ENCODE results near the gene SIRT3.

The SIRT3 gene

GRCh38 chr11:213111-213510 lies 23.0 kb downstream of the SIRT3 start:
- no peak for DNase-seq

GRCh38 chr11:212150-213100 lies 23.7 kb downstream of the SIRT3 start:
- DNase-seq, result no peak

- no peak for DNase-seq
Measured at GRCh38 chr11:211741-212140, 24.4 kb downstream of the SIRT3 start.

GRCh38 chr11:211295-211694 lies 24.8 kb downstream of the SIRT3 start:
- DNase-seq, result no peak

DNA sequence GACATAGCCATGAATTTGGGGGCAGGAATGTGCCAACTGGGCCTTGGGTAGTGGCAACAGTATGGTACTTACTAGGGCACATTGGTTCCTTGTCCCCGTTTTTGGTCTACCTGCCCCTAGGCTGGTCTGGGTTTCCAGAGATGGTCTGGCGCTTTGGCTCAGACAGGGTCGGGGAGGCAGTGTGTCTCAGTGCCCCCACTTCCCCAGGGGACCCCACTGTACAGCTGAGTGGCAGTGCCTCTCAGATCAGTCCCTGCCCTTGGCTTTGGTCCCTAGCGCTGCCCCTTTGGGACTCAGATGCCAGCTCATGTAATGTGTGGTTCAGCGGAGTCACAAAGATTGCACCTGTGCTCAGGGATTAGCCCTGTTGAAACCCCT lies 25.4 kb downstream of the SIRT3 start:
- no peak for DNase-seq

GRCh38 chr11:210122-210802 lies 25.9 kb downstream of the SIRT3 start:
- no peak for DNase-seq

- no peak for DNase-seq
Measured at GRCh38 chr11:209275-210121, 26.6 kb downstream of the SIRT3 start.

DNA sequence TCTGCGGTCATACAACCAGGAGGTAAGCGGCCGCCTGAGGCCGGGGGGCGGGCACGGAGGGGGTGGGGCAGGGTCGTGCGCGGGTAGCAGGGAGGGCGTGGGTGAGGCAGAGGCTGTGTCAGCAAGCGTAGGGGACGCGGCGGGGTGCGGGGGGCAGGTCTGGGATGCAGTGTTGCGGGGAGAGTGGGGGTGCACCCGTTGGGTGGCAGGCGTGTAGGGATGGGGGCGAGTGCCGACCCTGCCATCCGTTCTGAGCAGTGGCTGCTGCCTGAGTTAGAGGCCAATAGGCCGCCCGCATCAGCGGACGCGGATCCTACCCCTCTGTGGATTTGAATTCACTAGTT lies 27.3 kb downstream of the SIRT3 start:
- DNase-seq, result no peak

- DNase-seq, result peak; percentile 84
Measured at GRCh38 chr11:208181-208916, 27.8 kb downstream of the SIRT3 start.

GRCh38 chr11:207863-208180 lies 28.3 kb downstream of the SIRT3 start:
- no peak for DNase-seq

- peak; percentile 98 for DNase-seq
Measured at GRCh38 chr11:207208-207862, 28.8 kb downstream of the SIRT3 start, which contains the start of the genes BET1L and RIC8A. Gene BET1L, minus strand, starts transcription at chr11:207399. Its CDS starts 78 bp downstream, at chr11:207321. Gene RIC8A, plus strand, starts transcription at chr11:207708. Its CDS starts 1,147 bp downstream, at chr11:208855.

DNA sequence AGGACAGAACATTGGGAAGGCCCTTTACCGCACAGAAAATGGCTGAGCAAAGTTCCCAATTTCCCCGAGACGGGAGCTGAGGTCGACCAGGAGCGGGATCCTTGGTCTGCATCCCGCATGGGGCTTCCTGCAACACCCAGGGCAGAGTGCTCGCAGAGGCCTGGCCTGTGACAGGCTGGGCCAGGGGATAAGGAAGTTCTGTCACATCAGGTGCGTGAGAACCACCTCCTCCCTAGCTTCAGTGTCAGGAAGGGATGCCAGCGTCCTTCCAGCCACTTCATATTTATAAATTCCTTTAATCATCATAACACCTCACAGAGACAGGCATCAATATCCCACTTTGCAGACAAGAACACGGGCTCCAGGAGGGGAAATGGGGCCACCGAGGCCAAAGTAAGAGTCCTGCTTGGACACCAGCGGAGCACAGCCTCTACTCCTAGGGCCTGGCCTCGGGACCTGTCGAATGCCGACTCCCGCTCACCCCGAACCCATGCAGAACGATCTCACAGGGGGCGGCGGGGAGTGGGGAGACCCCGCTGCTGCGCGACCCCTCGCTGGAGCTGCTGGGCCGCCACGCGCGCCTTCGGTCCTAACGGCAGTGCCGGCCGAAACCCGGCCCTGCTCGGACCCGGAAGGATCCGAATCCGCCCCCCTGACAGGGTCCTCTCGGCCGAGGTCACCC lies 29.5 kb downstream of the SIRT3 start:
- no peak for DNase-seq

GRCh38 chr11:206002-206384 lies 30.1 kb downstream of the SIRT3 start:
- no peak for DNase-seq

DNA sequence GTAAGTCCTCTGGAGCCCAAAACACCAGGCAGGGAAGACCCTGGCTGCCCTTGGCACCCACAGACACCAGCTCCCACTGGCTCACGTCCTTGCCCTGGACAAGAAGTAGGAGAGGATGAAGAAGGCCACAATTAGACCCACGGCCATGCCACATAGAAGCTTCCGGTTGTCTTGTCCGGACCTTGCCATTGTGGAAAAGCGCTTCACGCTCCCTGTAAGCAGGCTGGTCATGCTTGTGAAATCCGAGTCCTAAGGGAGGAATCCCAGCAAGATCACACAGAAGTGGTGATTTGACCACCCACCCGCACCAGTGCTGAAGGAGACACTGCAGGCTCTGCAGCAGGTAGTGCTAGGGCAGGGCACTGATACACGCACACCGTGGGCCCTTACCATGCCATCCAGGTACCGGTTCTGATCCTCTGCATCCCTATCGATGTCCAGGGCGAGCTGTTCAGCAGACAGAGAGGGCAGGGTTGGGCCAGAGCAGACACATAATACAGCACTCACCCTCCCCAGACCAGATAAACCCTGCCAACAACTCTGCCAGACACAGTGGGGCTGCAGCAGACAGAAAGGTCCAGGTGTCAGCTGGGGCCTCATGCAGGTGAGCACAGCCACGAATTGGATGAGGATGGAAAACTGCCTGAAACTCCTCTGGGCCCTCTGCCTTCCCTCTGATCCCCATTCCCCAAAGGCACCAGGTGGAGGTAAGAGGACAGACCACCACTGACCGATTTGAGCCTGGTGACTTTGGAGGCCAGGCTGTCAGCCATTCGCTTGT lies 30.7 kb downstream of the SIRT3 start:
- DNase-seq, result no peak

DNA sequence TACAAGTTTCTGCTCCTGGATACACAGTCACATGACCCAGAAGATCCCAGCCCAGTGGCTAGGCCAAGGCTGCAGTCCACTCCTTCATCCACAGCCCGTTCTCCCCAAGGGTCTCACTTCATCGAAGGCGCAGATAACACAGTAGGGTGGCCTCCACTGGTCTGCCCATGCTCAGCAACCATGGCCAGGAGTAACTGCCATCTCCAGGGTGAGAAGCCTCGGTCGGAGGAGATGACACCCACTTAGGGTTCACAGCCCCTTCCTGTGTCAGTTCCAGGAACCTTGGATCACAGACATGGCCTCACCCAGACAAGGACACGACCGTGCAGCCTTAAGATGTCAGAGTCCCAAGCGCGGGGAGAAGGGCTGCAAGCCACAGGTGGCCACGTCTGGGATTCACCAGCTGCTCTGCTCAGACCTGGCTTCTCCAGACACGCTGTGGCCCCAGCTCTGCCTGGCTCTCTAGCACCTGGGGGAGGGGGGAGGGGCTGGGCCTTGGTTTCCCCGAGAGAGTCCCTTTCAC lies 31.5 kb downstream of the SIRT3 start:
- no peak for DNase-seq

DNA sequence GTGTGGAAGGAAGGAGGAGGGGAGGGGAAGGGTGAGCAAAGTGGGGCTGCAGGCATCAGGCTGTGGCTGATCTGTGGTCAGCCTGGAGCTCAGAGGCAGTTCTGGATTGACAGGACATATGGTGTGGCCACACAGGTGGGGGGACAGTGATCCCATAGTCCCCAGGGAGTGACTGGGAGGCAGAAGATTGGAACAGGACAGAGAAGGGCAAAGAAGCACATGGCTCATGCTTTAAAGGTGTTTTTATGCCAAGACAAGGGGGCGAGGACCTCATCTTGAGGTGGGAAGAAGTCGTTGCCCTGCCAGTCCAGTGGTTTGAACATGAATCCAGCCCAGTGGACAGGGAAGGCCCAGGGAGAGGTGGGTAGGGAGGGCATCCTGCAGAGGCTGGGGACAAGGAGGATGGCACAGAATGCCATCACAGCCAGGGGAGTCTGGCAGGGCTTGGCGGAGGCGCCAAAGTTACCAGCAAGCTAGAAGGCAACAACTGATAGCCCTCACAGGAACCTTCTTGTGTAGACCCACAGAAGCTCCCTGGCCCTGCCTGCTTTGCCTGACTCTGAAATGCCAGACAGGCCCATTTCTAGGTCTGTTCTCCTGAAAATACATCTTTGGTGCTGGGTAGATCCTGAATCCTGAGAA lies 32.1 kb downstream of the SIRT3 start:
- DNase-seq, result no peak

DNA sequence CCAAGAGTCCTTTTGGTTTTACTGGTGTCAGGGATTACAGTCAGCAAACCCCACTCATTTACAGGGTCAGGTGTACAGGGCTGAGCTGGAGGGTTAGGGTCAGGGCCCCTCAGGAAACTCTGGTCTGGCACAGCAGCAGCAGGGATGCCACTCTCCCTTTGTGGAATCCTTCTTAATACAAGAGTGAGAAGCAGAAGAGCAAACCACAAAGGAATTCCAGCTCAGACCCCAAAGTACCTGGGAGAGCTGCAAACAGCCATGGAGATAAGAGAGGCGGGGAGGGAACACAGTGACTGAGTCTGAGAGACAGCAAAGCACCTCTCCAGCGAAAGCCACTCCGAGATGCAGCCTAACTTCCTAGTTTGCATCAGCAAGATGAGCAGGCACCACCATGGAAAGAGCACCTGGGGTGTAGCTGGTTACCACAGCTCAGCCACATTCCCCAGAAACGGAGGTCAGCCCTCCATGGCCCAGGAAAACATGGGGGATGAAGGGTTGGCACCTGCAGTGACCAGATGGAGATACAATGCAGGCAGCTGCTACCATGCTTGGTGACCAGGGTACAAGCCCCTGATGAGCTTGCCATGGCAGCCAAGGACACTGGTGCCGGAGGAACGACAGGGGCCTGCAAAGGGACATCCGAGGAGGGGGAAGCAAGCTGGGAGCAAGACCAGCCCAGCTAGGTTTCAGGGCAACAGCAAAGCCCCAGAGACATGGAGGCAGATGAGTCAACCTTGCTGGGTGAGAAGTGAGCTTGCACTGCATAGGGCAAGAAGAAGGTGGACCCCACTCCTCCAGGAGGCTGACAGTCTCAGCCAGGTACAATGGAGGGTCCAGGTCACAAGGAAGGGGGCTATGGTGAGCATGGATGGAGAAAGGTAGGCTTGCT lies 32.8 kb downstream of the SIRT3 start:
- DNase-seq, result peak; percentile 2

GRCh38 chr11:202490-202889 lies 33.7 kb downstream of the SIRT3 start:
- DNase-seq, result no peak

GRCh38 chr11:201966-202365 lies 34.2 kb downstream of the SIRT3 start:
- DNase-seq, result peak; percentile 2
